ENCODE measurements around the gene MCOLN2.

DNA sequence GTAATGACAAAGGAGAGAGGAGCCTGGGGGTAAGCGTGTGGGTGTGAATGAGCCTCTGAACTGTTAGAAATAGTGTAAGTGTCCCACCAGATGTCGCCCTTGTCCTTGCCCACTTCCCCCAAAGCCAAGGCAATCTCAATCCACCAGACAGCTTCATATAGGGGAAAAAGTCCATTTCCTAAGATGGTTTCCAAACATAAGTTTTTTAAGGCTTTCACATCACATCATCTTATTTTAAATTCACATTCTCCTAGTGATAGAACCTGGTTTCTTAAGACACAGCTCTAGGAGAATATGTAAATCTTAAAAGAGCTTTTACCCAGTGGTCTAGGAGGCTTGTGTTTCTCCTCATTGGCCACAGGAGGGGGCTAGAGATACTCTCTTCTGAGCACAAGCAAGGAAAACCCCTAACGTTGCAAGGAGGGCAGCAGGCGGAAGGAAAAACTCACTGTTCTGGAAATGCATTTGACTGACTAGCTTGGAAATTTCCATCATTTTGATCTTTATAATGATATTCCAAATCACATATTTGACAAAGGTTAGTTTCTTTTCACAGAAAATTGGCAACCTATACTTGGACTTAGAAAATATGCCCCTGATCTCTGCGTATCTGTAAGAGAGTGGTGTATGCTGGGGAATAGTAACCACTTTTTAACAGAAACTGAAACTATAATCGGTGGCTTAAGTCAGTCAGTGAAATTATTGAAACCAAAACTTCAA is 52.0 kb downstream of the MCOLN2 start:
- TF ChIP-seq, protein P1, sequence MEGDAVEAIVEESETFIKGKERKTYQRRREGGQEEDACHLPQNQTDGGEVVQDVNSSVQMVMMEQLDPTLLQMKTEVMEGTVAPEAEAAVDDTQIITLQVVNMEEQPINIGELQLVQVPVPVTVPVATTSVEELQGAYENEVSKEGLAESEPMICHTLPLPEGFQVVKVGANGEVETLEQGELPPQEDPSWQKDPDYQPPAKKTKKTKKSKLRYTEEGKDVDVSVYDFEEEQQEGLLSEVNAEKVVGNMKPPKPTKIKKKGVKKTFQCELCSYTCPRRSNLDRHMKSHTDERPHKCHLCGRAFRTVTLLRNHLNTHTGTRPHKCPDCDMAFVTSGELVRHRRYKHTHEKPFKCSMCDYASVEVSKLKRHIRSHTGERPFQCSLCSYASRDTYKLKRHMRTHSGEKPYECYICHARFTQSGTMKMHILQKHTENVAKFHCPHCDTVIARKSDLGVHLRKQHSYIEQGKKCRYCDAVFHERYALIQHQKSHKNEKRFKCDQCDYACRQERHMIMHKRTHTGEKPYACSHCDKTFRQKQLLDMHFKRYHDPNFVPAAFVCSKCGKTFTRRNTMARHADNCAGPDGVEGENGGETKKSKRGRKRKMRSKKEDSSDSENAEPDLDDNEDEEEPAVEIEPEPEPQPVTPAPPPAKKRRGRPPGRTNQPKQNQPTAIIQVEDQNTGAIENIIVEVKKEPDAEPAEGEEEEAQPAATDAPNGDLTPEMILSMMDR (tag by site-specific recombination; IDR thresholded peaks at IDR 0.05) = peak; percentile 86
- TF ChIP-seq, protein P2, sequence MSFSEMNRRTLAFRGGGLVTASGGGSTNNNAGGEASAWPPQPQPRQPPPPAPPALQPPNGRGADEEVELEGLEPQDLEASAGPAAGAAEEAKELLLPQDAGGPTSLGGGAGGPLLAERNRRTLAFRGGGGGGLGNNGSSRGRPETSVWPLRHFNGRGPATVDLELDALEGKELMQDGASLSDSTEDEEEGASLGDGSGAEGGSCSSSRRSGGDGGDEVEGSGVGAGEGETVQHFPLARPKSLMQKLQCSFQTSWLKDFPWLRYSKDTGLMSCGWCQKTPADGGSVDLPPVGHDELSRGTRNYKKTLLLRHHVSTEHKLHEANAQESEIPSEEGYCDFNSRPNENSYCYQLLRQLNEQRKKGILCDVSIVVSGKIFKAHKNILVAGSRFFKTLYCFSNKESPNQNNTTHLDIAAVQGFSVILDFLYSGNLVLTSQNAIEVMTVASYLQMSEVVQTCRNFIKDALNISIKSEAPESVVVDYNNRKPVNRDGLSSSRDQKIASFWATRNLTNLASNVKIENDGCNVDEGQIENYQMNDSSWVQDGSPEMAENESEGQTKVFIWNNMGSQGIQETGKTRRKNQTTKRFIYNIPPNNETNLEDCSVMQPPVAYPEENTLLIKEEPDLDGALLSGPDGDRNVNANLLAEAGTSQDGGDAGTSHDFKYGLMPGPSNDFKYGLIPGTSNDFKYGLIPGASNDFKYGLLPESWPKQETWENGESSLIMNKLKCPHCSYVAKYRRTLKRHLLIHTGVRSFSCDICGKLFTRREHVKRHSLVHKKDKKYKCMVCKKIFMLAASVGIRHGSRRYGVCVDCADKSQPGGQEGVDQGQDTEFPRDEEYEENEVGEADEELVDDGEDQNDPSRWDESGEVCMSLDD (tag by site-specific recombination; IDR thresholded peaks at IDR 0.05) = no peak
- no peak for TF ChIP-seq ZNF350 (tag by site-specific recombination; IDR thresholded peaks at IDR 0.05)
- TF ChIP-seq, protein P3, sequence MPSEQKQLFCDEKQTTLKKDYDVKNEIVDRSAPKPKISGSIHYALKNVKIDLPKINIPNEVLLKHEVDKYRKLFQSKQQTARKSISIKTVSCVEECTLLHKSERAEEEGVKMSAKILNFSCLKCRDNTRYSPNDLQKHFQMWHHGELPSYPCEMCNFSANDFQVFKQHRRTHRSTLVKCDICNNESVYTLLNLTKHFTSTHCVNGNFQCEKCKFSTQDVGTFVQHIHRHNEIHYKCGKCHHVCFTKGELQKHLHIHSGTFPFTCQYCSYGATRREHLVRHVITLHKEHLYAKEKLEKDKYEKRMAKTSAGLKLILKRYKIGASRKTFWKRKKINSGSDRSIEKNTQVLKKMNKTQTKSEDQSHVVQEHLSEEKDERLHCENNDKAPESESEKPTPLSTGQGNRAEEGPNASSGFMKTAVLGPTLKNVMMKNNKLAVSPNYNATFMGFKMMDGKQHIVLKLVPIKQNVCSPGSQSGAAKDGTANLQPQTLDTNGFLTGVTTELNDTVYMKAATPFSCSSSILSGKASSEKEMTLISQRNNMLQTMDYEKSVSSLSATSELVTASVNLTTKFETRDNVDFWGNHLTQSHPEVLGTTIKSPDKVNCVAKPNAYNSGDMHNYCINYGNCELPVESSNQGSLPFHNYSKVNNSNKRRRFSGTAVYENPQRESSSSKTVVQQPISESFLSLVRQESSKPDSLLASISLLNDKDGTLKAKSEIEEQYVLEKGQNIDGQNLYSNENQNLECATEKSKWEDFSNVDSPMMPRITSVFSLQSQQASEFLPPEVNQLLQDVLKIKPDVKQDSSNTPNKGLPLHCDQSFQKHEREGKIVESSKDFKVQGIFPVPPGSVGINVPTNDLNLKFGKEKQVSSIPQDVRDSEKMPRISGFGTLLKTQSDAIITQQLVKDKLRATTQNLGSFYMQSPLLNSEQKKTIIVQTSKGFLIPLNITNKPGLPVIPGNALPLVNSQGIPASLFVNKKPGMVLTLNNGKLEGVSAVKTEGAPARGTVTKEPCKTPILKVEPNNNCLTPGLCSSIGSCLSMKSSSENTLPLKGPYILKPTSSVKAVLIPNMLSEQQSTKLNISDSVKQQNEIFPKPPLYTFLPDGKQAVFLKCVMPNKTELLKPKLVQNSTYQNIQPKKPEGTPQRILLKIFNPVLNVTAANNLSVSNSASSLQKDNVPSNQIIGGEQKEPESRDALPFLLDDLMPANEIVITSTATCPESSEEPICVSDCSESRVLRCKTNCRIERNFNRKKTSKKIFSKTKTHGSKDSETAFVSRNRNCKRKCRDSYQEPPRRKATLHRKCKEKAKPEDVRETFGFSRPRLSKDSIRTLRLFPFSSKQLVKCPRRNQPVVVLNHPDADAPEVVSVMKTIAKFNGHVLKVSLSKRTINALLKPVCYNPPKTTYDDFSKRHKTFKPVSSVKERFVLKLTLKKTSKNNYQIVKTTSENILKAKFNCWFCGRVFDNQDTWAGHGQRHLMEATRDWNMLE (tag by site-specific recombination; conservative IDR thresholded peaks at IDR 0.05; ENCODE audit: low read depth) = 0 out of 2 replicates have a peak, but pooled peaks have one; percentile 31

Data from HEK293 (cell line).